ENCODE results near the gene HECA.
"Not testable (repeated sequence)": the region's sequence is repeated elsewhere in the genome, so short reads cannot be mapped to it uniquely, and the experiment has no call there.

HECA gene

GRCh38 chr6:139156102-139156501 is 21.2 kb downstream of the HECA start:
- in situ Hi-C loops (cut with HindIII; ENCODE audit: low pct_unique_long_range_greater_than_20kb, low sequenced_read_pairs), result no loop called here
- DNase-seq (ENCODE audit: low read depth in 1 of 2, low spot score in 1 of 2), result no peak
- no peak for TF ChIP-seq JUND (IDR thresholded peaks at IDR 0.05; ENCODE audit: low read depth)

- no peak for DNase-seq (ENCODE audit: low read depth in 1 of 2, low spot score in 1 of 2)
- in situ Hi-C loops (cut with HindIII; ENCODE audit: low pct_unique_long_range_greater_than_20kb, low sequenced_read_pairs), result no loop called here
- no peak for TF ChIP-seq JUND (IDR thresholded peaks at IDR 0.05; ENCODE audit: low read depth)
Measured at GRCh38 chr6:139156551-139156950, 21.7 kb downstream of the HECA start.

GRCh38 chr6:139157086-139157485 is 22.2 kb downstream of the HECA start:
- in situ Hi-C loops (cut with HindIII; ENCODE audit: low pct_unique_long_range_greater_than_20kb, low sequenced_read_pairs); DNase-seq (ENCODE audit: low read depth in 1 of 2, low spot score in 1 of 2): not testable (repeated sequence)

- in situ Hi-C loops (cut with HindIII; ENCODE audit: low pct_unique_long_range_greater_than_20kb, low sequenced_read_pairs), result no loop called here
- TF ChIP-seq JUND (IDR thresholded peaks at IDR 0.05; ENCODE audit: low read depth), result no peak
- DNase-seq (ENCODE audit: low read depth in 1 of 2, low spot score in 1 of 2), result no peak
Measured at GRCh38 chr6:139159016-139159415, 24.1 kb downstream of the HECA start.

- in situ Hi-C loops (cut with HindIII; ENCODE audit: low pct_unique_long_range_greater_than_20kb, low sequenced_read_pairs), result no loop called here
Measured at GRCh38 chr6:139161169-139161568, 26.3 kb downstream of the HECA start.

GRCh38 chr6:139161817-139162284 is 27.0 kb downstream of the HECA start:
- TF ChIP-seq JUND (IDR thresholded peaks at IDR 0.05; ENCODE audit: low read depth), result no peak
- DNase-seq (ENCODE audit: low read depth in 1 of 2, low spot score in 1 of 2), result no peak
- in situ Hi-C loops (cut with HindIII; ENCODE audit: low pct_unique_long_range_greater_than_20kb, low sequenced_read_pairs), result no loop called here

More at GRCh38 chr6:139161169-139161568, 26.3 kb downstream of the HECA start:
- no peak for TF ChIP-seq JUND (IDR thresholded peaks at IDR 0.05; ENCODE audit: low read depth)
- DNase-seq (ENCODE audit: low read depth in 1 of 2, low spot score in 1 of 2), result no peak

GRCh38 chr6:139164001-139164400 is 29.1 kb downstream of the HECA start:
- no peak for TF ChIP-seq JUND (IDR thresholded peaks at IDR 0.05; ENCODE audit: low read depth)
- in situ Hi-C loops (cut with HindIII; ENCODE audit: low pct_unique_long_range_greater_than_20kb, low sequenced_read_pairs), result no loop called here
- DNase-seq (ENCODE audit: low read depth in 1 of 2, low spot score in 1 of 2), result no peak

GRCh38 chr6:139165324-139165723 is 30.4 kb downstream of the HECA start:
- no peak for TF ChIP-seq JUND (IDR thresholded peaks at IDR 0.05; ENCODE audit: low read depth)
- no peak for DNase-seq (ENCODE audit: low read depth in 1 of 2, low spot score in 1 of 2)
- in situ Hi-C loops (cut with HindIII; ENCODE audit: low pct_unique_long_range_greater_than_20kb, low sequenced_read_pairs), result no loop called here

- in situ Hi-C loops (cut with HindIII; ENCODE audit: low pct_unique_long_range_greater_than_20kb, low sequenced_read_pairs), result no loop called here
- no peak for TF ChIP-seq JUND (IDR thresholded peaks at IDR 0.05; ENCODE audit: low read depth)
- no peak for DNase-seq (ENCODE audit: low read depth in 1 of 2, low spot score in 1 of 2)
Measured at GRCh38 chr6:139166238-139166955, 31.5 kb downstream of the HECA start.

- no peak for DNase-seq (ENCODE audit: low read depth in 1 of 2, low spot score in 1 of 2)
- no peak for TF ChIP-seq JUND (IDR thresholded peaks at IDR 0.05; ENCODE audit: low read depth)
- in situ Hi-C loops (cut with HindIII; ENCODE audit: low pct_unique_long_range_greater_than_20kb, low sequenced_read_pairs), result no loop called here
Measured at GRCh38 chr6:139166956-139167313, 32.1 kb downstream of the HECA start.

GRCh38 chr6:139172151-139172550 is 37.3 kb downstream of the HECA start:
- TF ChIP-seq JUND (IDR thresholded peaks at IDR 0.05; ENCODE audit: low read depth), result no peak
- in situ Hi-C loops (cut with HindIII; ENCODE audit: low pct_unique_long_range_greater_than_20kb, low sequenced_read_pairs), result no loop called here
- DNase-seq (ENCODE audit: low read depth in 1 of 2, low spot score in 1 of 2), result no peak

GRCh38 chr6:139172567-139172966 is 37.7 kb downstream of the HECA start:
- TF ChIP-seq JUND (IDR thresholded peaks at IDR 0.05; ENCODE audit: low read depth), result no peak
- in situ Hi-C loops (cut with HindIII; ENCODE audit: low pct_unique_long_range_greater_than_20kb, low sequenced_read_pairs), result no loop called here
- no peak for DNase-seq (ENCODE audit: low read depth in 1 of 2, low spot score in 1 of 2)

GRCh38 chr6:139173172-139173571 is 38.3 kb downstream of the HECA start:
- no peak for TF ChIP-seq JUND (IDR thresholded peaks at IDR 0.05; ENCODE audit: low read depth)
- DNase-seq (ENCODE audit: low read depth in 1 of 2, low spot score in 1 of 2), result no peak
- in situ Hi-C loops (cut with HindIII; ENCODE audit: low pct_unique_long_range_greater_than_20kb, low sequenced_read_pairs), result no loop called here

- DNase-seq (ENCODE audit: low read depth in 1 of 2, low spot score in 1 of 2), result no peak
- TF ChIP-seq JUND (IDR thresholded peaks at IDR 0.05; ENCODE audit: low read depth), result no peak
- in situ Hi-C loops (cut with HindIII; ENCODE audit: low pct_unique_long_range_greater_than_20kb, low sequenced_read_pairs), result no loop called here
Measured at GRCh38 chr6:139173822-139174221, 38.9 kb downstream of the HECA start.

All from T47D (cell line).